ENCODE measurements around the gene S100A16.
"Not testable (repeated sequence)": the region's sequence is repeated elsewhere in the genome, so short reads cannot be mapped to it uniquely, and the experiment has no call there.

S100A16 gene

GRCh38 chr1:153562021-153562420 is 50.9 kb downstream of the S100A16 start:
- DNase-seq (ENCODE audit: low read depth) = not testable (repeated sequence)

GRCh38 chr1:153561466-153561985 is 51.4 kb downstream of the S100A16 start:
- no peak for DNase-seq (ENCODE audit: low read depth)

- no peak for DNase-seq (ENCODE audit: low read depth)
Observed at GRCh38 chr1:153560771-153561465, 52.0 kb downstream of the S100A16 start.

- no peak for DNase-seq (ENCODE audit: low read depth)
Observed at GRCh38 chr1:153560241-153560640, 52.7 kb downstream of the S100A16 start.

GRCh38 chr1:153557877-153558276 is 55.1 kb downstream of the S100A16 start:
- DNase-seq (ENCODE audit: low read depth) = no peak

All from stimulated activated CD8-positive, alpha-beta memory T cell treated with anti-CD3 and anti-CD28 coated beads, Interleukin-15, amount 100 ng/mL, for 24 hours (primary cell).